Measurements from ENCODE around the gene PHF1.

The PHF1 gene

DNA sequence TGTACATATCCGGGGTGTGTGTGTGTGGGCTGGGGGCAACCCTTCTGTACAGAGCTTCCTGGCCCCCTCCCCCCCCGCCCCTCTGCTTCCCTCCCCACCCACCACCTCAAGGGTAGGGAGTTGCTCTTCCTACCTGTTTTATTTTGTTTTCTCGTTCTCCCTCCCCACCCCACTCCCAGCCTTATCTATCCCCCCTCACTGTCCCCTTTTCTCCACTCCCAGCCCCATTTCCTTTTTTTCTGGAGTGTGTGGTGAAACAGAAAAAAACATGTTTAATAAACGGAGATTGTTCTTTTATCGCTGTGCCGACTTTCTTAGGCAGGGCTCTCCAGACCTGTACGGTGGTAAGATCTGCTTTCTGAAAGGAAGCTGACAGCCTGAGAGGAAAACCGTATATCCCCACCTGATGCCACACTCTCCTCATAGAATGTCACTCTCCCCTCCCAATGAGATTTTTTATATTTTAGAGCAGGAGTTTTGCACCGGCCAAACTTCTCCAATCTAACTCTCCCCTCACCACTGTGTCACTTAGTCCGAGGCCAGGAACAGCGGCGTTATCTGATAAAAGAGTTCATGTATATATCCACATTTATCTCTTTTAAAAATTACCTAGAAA is 42.7 kb downstream of the PHF1 start:
- no peak for DNase-seq (ENCODE audit: low read depth in 4 of 4, low spot score in 1 of 4)

DNA sequence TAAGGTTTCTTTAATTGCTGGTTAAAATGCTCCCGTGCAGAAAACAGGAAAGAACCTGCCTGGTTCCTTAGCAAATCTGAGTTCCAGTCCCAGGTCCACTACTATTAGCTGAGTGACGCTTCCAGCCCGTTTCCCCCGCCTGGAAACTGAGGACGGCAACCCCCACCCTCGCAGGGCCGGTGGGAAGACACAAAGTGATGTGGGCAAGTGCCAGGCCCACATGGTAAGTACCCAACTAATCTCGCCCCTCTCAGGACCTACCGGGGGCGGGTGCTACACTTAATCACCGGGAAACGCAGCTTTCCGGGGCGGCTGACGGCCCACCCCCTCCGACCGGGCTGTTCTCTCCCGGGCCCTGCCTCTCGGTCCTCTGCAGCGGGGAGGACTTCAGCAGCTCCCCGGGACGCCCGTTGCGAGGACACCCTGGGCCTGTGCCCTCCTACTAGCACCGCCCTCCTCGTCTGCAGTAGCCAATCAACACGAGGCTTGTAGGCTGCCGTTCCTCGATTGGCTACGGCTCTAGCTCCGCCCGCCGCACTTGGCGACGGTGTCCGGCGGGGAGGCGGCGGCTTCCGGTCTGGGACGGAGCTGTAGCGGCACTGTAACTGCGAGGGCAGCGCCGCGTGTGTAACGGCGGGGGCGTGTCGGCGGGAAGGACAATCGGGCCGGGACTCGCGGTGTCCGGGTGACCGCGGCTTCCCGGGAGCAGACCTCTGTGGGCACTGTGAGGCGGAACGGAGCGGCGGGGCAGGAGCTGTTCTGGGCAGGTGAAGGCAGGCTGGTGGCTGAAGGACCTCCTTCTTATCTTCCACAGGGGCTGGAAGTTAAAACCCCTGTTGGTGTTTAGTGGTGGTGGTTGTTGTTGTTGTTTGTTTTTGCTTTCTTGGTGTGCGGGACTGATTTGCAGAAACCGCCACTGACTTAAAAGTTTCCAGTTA is 43.5 kb downstream of the PHF1 start, which contains the start of gene ZBTB9:
TSS of gene ZBTB9 (plus strand) at position 568 of the 938 bp plus-strand sequence. CDS start 525 bp downstream, outside the sequence.
- DNase-seq (ENCODE audit: low read depth in 4 of 4, low spot score in 1 of 4): peak; percentile 80 to 95 (median 85)

DNA sequence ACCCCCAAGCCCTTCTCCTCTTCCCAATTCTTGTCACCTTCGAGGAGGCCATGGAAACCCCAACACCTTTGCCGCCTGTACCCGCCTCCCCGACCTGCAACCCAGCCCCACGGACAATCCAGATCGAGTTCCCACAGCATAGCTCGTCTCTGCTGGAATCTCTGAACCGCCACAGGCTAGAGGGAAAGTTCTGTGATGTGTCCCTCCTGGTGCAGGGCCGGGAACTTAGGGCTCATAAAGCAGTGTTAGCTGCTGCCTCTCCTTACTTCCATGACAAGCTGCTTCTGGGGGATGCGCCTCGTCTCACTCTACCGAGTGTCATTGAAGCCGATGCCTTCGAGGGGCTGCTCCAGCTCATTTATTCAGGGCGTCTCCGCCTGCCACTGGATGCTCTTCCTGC is 44.2 kb downstream of the PHF1 start:
- DNase-seq (ENCODE audit: low read depth in 4 of 4, low spot score in 1 of 4): no peak

DNA sequence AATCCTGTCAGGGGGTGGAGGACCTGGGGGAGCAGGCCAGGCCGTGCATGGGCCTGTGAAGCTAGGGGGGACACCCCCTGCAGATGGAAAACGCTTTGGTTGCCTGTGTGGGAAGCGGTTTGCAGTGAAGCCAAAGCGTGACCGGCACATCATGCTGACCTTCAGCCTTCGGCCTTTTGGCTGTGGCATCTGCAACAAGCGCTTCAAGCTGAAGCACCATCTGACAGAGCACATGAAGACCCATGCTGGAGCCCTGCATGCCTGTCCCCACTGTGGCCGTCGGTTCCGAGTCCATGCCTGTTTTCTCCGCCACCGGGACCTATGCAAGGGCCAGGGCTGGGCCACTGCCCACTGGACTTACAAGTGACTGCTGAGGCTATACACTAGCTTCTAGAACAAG is 45.3 kb downstream of the PHF1 start:
- no peak for DNase-seq (ENCODE audit: low read depth in 4 of 4, low spot score in 1 of 4)

DNA sequence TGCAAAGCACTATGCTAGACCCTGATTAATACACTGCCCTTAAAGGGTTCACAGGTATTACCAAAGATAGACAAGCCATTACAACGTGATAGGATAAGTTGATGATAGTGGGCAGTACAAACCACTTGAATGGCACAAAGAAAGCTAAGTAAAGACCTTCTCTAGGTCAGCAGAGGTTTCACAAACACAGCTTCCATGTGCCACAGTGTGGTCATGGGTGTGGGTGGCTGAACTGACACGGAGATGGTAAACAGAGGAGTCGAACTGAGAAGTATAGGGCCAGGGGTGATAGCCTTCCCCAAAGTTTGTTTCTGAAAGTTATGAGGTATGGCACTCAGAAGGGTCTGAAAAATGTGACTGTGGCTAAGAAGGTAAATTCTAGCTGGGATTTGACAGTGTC is 47.9 kb downstream of the PHF1 start:
- DNase-seq (ENCODE audit: low read depth in 4 of 4, low spot score in 1 of 4): no peak

DNA sequence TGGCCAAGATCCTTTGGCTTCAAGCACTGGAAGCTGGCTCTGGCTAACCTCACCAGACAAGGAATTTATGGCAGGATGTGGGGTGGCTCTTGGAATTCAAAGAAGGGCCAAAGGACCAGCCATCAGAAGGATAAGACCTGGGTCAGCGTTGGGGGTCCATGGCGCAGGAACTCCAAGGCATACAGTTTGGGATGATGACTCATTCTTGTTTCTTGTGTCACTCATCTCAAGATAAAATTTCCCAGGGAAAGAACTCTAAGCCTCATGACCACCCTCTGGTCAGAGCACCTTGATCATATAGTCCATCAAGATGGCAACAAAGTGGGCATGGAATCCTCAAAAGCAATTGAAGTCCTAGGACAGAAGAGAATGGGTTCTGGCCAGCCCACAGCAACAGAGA is 48.4 kb downstream of the PHF1 start:
- DNase-seq (ENCODE audit: low read depth in 4 of 4, low spot score in 1 of 4): no peak
